GM10266 (cell line): ENCODE results near the gene ATXN10.

Experiments
- DNase-seq: peaks from one replicate; pipeline ENCODE4 v3.0.0; 2012; ENCODE audit errors: extremely low spot score
- TF ChIP-seq, protein P1 (sequence below): IDR thresholded peaks from 2 replicates; pipeline ENCODE4 v1.5.1; 2012; ENCODE audit warnings: mild to moderate bottlenecking, low read depth; ENCODE audit not compliant: control insufficient read depth, insufficient read depth; ENCODE audit errors: missing control alignments

The ATXN10 gene

DNA sequence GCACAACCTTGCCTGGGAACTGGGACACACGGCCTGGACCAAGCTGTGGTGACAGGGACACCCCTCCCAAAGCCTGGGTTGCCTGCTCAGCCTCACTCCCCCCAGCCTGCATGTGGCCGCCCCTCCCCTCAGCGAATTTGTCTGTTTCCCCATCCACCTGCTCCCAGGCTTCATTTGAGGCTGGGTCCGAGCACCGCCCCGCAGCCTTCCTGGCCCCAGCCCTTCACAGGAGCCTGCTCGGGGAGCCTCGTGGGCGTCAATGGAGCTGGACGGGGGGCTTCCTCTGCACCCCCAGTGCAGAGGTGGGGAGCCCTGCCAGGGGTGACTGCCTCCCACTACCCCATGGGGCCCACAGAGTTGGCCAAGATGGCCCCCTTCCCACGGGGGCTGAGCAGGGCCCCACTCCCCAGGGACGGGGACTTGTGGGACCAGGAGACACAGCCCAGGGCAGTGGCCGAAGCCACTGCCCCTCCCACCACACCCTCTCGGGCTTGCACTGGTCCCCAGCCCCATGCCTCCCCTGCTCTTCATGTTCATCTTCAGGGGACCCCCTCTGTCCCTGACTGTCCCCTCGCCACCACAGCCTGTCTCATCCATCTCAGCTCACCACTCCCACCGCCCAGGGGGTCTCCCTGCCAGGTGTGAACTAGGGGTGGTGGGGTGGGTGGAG lies 213.7 kb downstream of the ATXN10 start:
- TF ChIP-seq, protein P1, sequence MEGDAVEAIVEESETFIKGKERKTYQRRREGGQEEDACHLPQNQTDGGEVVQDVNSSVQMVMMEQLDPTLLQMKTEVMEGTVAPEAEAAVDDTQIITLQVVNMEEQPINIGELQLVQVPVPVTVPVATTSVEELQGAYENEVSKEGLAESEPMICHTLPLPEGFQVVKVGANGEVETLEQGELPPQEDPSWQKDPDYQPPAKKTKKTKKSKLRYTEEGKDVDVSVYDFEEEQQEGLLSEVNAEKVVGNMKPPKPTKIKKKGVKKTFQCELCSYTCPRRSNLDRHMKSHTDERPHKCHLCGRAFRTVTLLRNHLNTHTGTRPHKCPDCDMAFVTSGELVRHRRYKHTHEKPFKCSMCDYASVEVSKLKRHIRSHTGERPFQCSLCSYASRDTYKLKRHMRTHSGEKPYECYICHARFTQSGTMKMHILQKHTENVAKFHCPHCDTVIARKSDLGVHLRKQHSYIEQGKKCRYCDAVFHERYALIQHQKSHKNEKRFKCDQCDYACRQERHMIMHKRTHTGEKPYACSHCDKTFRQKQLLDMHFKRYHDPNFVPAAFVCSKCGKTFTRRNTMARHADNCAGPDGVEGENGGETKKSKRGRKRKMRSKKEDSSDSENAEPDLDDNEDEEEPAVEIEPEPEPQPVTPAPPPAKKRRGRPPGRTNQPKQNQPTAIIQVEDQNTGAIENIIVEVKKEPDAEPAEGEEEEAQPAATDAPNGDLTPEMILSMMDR, result no peak
- DNase-seq, result no peak

DNA sequence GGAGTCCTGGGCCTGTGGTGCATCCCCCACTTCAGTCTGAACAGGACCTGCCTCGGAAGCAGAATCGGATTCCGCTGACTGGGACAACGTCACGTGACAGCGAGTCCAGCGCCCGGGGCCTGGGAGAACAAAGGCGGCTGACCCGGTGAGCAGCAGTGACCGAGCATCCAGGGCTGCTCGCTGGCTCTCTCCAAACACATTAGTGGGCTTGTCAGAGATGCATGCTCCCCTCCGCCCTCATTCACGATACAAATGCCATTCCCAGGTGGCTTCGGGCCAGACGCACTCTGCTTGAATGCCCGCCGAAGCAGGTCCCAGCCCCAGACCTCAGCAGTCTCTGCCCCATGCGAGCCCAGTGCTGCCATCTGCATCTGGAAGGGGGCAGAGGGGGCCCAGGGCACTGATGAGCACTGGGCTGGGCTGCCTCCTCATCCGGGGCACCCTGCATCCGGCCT lies 214.3 kb downstream of the ATXN10 start:
- TF ChIP-seq, protein P1, result no peak
- no peak for DNase-seq

DNA sequence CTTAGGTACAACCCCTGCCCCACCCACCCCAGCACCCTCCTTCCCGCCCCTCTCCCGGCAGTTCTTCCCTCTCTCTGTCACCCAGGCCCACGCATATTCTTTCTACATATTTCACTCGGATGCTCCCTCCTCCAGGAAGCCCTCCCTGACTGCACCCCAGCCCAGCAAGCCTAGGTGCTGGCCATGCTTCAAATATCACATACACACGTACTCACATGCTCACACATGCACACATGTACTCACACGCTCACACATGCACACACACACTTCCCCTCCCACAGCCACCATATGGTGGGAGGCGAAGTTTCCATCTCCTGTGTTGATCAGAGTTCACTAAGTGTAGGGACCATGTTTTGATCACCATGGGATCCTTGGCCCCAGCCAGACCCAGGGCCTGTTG lies 214.9 kb downstream of the ATXN10 start:
- TF ChIP-seq, protein P1, result no peak
- DNase-seq, result no peak

DNA sequence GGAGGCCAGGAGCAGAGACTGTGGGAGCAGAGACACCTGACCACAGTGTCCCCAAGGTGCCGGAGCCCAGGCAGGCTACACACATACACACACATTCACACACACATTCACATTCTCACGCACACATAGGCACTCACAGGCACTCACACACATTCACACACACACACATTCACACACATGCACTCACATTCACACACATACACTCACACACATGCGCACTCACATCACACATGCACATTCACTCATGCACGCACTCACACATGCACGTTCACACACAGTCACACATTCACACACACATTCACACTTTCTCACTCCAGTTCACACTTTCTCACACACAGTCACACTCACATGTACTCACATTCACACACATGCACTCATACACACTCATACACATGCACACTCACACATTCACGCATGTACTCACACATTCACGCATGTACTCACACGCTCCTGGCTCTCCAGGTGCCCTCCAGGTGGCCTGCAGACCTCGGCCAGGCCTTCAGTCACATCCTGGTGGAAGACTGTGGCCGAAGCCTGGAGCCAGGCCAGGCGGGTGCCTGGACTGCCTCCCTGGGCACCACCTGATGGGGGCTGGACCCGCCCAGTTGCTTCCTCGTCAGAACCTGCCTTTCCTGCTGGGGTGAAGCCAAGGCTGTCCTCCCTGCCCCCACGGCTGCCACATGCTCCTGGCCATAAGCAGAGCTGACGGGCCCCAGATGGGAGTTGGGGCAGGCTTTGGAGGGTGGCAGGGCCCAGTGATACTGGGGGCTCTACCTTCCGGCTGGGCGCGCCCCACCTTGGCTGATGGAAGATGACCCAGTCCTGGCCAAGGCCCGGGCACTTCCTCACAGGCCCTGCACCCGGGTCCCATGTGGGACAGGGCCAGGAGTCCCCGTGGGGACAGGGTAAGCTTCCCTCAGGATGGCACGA lies 215.8 kb downstream of the ATXN10 start:
- TF ChIP-seq, protein P1, result no peak
- DNase-seq, result no peak

DNA sequence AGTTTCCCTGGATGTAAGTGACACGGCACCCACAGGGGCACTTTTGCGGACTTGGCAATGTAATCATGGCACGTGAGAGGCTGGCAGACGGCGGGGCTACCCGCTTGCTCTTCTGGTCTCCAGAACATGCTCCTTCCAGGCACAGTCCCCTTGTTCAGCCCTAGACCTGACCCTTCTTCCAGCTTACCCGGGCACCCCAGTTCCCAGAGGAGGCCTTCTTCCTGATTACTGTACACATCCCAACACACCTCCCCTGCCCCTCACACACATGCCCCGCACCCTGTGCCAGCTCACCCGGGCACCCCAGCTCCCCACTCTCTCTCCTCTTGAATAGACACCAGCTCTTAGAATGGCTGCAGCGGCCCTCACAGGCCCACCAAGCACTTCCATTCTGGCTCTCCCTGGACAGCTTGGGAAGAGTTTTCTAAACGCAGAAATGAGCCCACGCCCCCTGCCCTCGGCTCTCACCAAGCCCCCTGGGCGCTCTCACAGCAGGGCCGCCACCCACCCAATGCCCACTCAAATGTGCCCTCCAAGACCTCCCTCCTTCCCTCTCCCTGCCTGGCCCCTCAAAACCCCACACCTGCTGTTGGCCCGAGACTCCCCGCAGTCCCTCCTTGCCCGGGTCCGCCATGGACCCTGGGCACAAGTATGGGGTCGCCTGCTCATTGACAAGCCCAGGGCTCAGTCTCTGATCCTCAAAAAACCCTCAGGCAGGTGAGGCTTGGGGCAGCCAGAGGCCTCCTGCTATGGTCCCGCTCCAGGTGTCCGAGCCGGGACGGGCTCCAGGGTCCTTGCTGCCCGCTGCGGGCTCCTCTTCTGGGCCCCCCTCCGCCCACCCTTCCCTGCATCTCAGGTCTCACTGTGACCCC lies 216.8 kb downstream of the ATXN10 start:
- no peak for DNase-seq

DNA sequence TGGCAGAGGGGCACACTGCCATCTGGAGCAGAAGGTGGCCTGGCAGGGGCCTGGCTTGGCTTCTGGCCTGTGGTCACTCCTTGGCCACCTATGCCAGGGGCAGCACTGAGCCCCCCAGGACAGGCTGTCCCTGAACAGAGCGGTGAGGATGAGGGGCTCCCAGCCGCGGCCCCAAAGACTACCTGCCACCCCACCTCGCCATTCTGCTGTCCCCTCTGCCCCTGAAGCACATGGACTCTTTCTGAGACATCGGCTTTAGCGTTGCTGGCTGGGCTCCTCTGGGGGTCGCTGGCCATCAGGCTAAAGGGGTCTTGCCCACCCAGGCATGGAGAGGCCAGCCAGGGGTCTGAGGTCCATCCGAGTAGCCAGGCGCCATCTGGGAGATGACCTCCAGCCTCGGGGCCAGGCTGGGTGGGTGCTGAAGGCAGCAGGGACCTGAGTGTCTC lies 217.5 kb downstream of the ATXN10 start:
- TF ChIP-seq, protein P1, result no peak
- DNase-seq, result no peak

More for the DNA sequence above, 216.8 kb downstream of the ATXN10 start:
- TF ChIP-seq, protein P1, result no peak
